GM12892 (cell line): Measurements from ENCODE around the gene SORBS1.

Experiments used
- POLR2A ChIP-seq: IDR thresholded peaks from 2 replicates; pipeline ENCODE4 v1.6.1; 2011; ENCODE audit warnings: low read depth, low read length, control low read depth
- POLR2AphosphoS5 ChIP-seq: IDR thresholded peaks from 2 replicates; pipeline ENCODE4 v1.6.1; 2011; ENCODE audit warnings: low read depth, low read length, control low read depth

DNA sequence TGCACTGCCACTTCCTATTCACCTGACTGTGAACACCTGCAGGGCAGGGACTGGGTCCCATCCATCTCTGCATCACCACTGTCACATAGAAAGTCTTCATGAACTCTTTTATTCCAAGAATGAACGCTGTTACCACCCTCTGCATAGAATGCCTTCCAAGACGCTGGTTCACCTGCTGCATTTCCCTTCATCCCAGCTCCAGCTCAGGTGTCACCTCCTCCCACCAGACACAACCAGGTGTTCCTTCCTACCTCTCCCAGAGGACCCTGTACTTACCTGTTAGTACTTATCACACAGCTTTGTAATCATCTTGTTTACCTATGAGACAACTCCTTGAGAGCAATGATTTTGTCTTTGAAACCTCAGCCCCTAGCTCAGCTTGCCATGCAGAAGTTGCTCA lies 31.1 kb downstream of the SORBS1 start:
- TF ChIP-seq POLR2AphosphoS5 (no peak), POLR2A (no peak)
